Osteocyte (in vitro differentiated cells): Measurements from ENCODE around the gene CMTM4. TPM values are rescaled to one million over a fixed set of nuclear protein-coding genes. Genes with fewer than 3 reads are reported as not detected.

ENCODE experiments used
- DNase-seq: peaks from one replicate; pipeline ENCODE4 v3.0.0; 2021; ENCODE audit warnings: mixed read lengths; ENCODE audit not compliant: unreplicated experiment; ENCODE audit errors: extremely low spot score
- H3K27ac Mint-ChIP-seq: one replicate; pipeline ENCODE4 v1.8.0; 2021; ENCODE audit warnings: mild to moderate bottlenecking, mixed read lengths; ENCODE audit not compliant: unreplicated experiment
- H3K27me3 Mint-ChIP-seq: one replicate; pipeline ENCODE4 v1.8.0; 2021; ENCODE audit warnings: mixed read lengths; ENCODE audit not compliant: unreplicated experiment
- H3K36me3 Mint-ChIP-seq: one replicate; pipeline ENCODE4 v1.8.0; 2021; ENCODE audit warnings: mixed read lengths; ENCODE audit not compliant: unreplicated experiment
- H3K4me1 Mint-ChIP-seq: one replicate; pipeline ENCODE4 v1.8.0; 2021; ENCODE audit warnings: mixed read lengths; ENCODE audit not compliant: unreplicated experiment
- H3K4me3 Mint-ChIP-seq: one replicate; pipeline ENCODE4 v1.8.0; 2021; ENCODE audit warnings: mild to moderate bottlenecking, moderate library complexity, mixed read lengths; ENCODE audit not compliant: unreplicated experiment
- H3K9me3 Mint-ChIP-seq: one replicate; pipeline ENCODE4 v1.8.0; 2021; ENCODE audit warnings: mixed read lengths; ENCODE audit not compliant: unreplicated experiment
- CTCF ChIP-seq: fragments of 200-600 bp; sonication (generic); IDR thresholded peaks from 2 replicates; pipeline ENCODE4 v1.5.0; 2021; ENCODE audit warnings: antibody characterized with exemption, mild to moderate bottlenecking, moderate library complexity
- total RNA-seq: library from RNA; stranded (reverse); gene quantifications from 2 replicates; pipeline ENCODE4 v1.2.1, GENCODE V29; 2021

The CMTM4 gene
- total RNA-seq, 1 donor from 2014 or later: 24.4 TPM

- no peak overlapping the region for H3K27ac Mint-ChIP-seq
- no peaks in the 10 kb centered on the region for H3K36me3 Mint-ChIP-seq
- H3K27me3 Mint-ChIP-seq: peaks cover 6% of the 10 kb centered on the region
- no peaks in the 10 kb centered on the region for H3K4me1 Mint-ChIP-seq
- TF ChIP-seq CTCF: no peak
- no peaks in the 10 kb centered on the region for H3K9me3 Mint-ChIP-seq
- DNase-seq: no peak
- no peak overlapping the region for H3K4me3 Mint-ChIP-seq
These were observed 105.5 kb downstream of the CMTM4 start for GRCh38 chr16:66591018-66591417.

GRCh38 chr16:66590322-66590721 is 106.2 kb downstream of the CMTM4 start:
- no peak overlapping the region for H3K4me3 Mint-ChIP-seq
- no peaks in the 10 kb centered on the region for H3K4me1 Mint-ChIP-seq
- H3K27ac Mint-ChIP-seq: no peak overlapping the region

GRCh38 chr16:66588981-66589713 is 107.4 kb downstream of the CMTM4 start:
- no peaks in the 10 kb centered on the region for H3K36me3 Mint-ChIP-seq
- H3K4me3 Mint-ChIP-seq: no peak overlapping the region
- TF ChIP-seq CTCF: peak; percentile 47
- no peaks in the 10 kb centered on the region for H3K9me3 Mint-ChIP-seq
- peaks cover 6% of the 10 kb centered on the region for H3K27me3 Mint-ChIP-seq
- H3K4me1 Mint-ChIP-seq: no peaks in the 10 kb centered on the region
- no peak for DNase-seq
- no peak overlapping the region for H3K27ac Mint-ChIP-seq

More at GRCh38 chr16:66590322-66590721, 106.2 kb downstream of the CMTM4 start:
- no peak for DNase-seq
- Mint-ChIP-seq H3K9me3 (no peaks in the 10 kb centered on the region), H3K27me3 (peaks cover 6% of the 10 kb centered on the region), H3K36me3 (no peaks in the 10 kb centered on the region)
- TF ChIP-seq CTCF: no peak

DNA sequence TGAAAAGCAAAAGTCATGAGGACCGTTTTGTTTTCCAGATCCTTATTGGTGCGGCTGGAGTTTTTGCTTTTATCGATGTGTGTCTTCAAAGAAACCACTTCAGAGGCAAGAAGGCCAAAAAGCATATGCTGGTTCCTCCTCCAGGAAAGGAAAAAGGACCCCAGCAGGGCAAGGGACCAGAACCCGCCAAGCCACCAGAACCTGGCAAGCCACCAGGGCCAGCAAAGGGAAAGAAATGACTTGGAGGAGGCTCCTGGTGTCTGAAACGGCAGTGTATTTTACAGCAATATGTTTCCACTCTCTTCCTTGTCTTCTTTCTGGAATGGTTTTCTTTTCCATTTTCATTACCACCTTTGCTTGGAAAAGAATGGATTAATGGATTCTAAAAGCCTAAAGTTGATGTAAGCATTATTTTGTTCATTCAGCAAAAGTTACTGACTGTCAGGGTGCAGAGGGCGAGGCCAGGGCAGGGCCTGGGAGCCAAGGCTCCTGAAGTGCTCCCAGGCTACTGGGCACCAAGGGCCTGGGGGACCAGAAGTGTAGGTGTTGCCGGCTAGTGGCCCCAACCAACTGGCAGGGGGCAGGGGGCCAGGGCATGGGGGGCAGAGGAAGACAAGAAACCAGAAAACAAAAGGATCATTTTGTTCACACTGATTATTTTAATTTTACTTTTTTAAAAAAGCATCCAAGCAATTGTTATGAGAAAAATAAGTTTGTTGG is 108.5 kb downstream of the CMTM4 start:
- H3K4me3 Mint-ChIP-seq: no peak overlapping the region
- peaks cover 6% of the 10 kb centered on the region for H3K27me3 Mint-ChIP-seq
- H3K36me3 Mint-ChIP-seq: no peaks in the 10 kb centered on the region
- no peak for TF ChIP-seq CTCF
- no peak overlapping the region for H3K27ac Mint-ChIP-seq
- no peaks in the 10 kb centered on the region for H3K4me1 Mint-ChIP-seq
- no peaks in the 10 kb centered on the region for H3K9me3 Mint-ChIP-seq
- DNase-seq: no peak
